NCI-H1092 (cell line): ENCODE results near the gene ATP10B.

Experiments
- DNase-seq: peaks from one replicate; lab custom pipeline; 2025; lab: John Stamatoyannopoulos, UW

ATP10B gene

DNA sequence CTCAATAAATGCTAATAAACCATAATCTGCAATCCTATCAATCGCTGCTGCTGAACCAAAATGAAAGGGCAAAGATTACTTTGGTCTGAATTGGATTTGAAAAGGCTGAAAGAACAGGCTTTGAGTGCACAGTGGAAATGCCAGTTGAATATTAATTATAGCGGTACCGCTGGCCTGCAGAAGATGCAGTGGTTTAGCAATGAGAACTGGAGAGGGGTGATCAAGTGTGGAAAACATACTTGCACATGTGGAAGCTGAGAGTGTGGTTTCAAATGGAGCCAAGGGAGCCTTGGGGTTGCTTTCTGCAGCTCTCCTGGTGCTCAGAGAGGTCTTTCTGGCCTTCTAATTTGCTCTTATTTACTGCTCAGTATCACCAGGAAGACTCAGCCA lies 296.4 kb downstream of the ATP10B start:
- no peak for DNase-seq

GRCh38 chr5:160550075-160550474 lies 301.9 kb downstream of the ATP10B start:
- no peak for DNase-seq

DNA sequence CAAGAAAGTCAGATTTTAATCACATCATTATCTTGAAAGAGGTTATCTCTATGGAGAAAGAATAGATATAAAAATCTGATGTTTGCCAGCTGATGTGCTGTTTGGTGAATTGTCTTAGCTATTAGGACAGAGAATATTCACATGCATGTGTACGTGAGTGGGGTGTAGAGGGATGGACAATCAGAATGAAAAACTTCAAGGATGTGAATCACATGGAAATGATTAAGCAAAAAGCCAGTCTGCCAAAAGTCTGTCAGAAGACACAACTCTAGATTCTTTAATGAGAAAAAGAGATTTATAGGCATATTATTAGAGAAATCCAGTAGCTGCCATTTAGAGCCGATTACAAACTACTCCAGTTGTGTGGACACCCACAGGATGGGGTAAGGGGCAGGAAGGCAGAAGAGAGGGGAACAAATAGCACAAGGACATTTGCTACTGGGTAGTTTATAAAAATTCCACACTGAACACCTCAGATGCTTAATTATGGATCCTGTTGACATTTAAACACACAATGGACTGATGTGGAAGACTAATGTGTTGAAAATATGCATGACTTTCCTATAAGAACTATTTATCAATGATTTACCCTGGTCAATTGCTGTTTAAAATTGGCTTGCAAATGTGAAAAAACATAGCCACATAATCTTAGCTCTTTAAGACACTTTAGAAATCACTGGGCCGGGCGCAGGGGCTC lies 302.9 kb downstream of the ATP10B start:
- no peak for DNase-seq

DNA sequence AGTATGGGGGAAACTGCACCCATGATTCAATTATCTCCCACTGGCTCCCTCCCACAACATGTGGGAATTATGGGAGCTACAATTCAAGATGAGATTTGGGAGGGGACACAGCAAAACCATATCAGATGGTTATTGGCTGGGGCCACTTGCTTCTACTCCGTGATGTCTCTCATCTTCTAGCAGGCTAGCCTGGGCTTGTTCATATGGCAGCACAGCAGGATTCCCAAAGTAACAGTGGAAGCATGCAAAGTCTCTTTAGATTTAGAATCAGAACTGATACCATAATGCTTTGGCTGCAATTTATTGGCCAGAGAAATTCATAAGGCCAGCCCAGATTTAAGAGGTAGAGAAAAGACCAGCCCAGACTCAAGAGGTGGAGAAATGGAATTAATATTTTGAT lies 304.1 kb downstream of the ATP10B start:
- DNase-seq = no peak

DNA sequence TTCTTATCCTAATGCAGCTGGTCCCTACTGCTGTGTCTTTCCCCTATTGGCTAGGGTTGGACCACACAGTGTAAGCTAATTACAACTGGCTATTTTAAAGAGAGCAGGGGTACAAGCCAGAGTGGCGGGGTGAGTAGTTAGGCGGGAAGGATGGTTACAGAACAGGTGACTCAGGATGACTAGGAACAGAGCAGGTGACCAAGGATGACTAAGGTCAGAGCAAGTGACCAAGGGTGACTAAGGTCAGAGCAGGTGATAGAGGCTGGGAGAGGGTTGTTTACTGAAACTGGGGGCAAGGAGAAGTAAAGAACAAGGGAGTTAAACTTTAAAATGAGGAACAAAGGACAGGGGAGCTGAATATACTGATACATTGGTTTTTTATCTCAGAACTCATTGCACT lies 304.9 kb downstream of the ATP10B start:
- DNase-seq = no peak

DNA sequence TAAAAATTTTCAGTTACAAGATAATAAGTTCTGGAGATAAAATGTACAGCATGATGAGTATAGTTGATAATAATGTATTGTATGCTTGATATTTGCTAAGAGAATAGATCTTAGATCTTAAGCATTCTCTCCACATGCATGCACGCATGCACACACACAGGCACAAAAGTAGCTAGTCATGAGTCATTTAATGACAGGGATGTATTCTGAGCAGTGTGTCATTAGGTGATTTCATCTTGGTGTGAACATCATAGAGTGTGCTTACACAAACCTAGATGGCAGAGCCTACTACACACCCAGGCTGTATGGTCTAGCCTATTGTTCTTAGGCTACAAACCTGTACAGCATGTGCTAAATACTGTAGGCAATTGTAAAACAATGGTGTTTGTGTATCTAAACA lies 306.2 kb downstream of the ATP10B start:
- DNase-seq = no peak

DNA sequence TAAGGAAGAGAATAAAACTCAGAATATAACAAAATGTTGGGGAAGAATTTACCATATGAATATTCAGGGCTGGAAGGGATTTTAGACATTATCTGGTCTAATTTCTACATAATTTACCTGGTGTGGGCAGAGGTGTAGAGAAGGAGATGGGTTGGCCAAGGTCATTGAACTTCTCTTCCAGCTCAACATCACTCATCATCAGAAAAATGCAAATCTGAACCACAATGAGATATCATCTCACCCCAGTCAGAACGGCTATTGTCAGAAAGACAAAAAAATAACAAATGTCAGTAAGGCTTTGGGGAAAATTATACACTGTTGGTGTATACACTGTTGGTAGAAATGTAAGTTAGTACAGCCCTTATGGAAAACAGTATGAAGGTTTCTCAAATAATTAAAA lies 308.6 kb downstream of the ATP10B start:
- DNase-seq = no peak

DNA sequence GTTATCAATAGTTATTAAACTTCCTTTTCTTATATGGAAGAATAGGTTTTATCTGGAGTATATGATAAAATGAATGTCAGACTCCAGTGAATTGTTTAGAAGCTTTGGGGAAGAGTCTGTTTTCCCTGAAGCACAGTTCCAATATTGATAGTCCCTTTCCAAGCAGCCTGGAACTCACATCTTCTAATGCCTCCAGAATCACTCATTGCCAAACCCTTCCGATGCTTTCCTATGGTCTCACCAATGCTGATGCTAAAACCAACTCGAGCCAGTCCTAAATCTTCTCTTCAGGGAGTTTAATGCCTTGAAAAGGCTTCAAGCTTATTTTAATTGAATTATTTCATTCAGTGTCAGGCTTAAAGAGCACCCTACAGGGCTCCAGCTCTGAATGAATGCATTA lies 309.2 kb downstream of the ATP10B start:
- no peak for DNase-seq

GRCh38 chr5:160542281-160542680 lies 309.7 kb downstream of the ATP10B start:
- no peak for DNase-seq

- DNase-seq = no peak
Measured at GRCh38 chr5:160539431-160539830, 312.6 kb downstream of the ATP10B start.

GRCh38 chr5:160537940-160538339 lies 314.1 kb downstream of the ATP10B start:
- no peak for DNase-seq

DNA sequence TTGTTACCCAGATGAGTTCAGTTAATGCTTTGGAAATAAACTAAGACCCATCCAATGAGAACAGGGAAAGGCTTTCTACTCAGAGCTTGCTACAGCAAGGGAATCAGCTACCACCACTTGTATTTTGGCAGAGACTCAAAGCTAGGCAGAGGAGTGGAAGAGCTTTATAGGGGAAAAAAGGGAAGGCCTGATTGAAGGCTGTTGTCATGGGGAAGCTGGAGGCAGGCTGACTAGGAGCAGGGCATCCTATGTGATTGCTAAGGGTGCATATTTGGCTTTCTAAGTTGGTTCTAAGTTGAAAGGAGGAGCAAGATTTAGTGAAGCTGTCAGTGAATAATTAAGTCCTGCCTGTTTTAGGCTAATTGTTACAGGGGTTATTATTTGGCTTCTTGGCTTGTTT lies 314.9 kb downstream of the ATP10B start:
- peak; percentile 9 for DNase-seq

- DNase-seq = no peak
Measured at GRCh38 chr5:160534914-160535313, 317.1 kb downstream of the ATP10B start.

GRCh38 chr5:160534125-160534524 lies 317.9 kb downstream of the ATP10B start:
- DNase-seq = no peak

DNA sequence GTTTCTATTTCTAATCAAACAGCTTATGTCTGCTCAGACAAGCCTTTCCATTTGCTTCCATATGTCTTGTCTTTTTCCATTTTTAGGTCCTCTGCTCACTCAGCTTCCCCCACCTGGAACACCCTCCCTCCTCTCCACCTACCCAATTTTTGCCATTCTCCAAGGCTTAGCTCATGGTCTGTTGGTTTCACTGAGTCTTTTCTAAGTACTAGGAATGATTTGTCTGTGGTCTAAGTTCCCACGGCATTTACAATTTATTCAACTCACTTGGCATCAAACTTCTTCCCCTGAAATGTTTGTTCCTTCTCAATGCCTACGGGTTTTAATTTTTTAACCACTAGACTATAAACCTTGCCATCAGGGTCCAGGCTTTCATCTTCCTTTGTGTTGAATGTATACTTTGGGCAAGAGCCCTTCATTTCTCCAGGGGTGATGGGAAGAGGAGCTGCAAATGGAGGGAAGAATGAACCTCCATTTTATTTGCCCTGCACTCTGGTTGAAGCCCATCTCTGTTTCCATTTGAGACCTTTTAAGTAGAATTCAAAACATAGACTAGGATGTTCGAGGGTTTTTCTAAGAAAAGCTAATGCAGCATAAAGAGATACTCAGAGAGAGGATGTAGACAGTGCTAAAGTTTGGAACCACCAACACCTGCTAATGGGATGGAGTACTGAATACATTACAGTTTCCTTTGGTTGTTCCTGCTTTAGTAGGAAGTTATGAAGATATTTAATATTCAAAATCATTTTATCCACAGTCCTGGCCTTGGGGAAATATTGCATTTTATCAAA lies 326.3 kb downstream of the ATP10B start:
- no peak for DNase-seq

DNA sequence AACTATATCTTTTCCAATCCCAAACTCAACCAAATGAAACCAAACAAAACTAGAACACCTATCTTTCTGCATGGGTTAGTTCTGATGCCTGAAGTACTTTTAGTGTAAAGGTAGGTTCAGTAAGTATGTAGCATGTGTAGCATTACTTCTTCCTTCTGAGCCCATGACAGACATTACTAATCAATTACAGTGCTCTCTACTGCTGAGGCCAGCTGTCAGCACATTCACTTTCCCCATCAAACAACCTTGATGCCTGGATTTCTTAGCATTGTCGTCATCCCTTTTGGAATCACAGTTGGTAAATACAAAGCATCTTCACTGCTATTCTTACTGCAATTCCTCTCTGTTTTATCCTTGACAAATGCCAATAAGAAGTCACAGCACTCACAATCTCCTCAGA lies 327.2 kb downstream of the ATP10B start:
- DNase-seq = no peak

DNA sequence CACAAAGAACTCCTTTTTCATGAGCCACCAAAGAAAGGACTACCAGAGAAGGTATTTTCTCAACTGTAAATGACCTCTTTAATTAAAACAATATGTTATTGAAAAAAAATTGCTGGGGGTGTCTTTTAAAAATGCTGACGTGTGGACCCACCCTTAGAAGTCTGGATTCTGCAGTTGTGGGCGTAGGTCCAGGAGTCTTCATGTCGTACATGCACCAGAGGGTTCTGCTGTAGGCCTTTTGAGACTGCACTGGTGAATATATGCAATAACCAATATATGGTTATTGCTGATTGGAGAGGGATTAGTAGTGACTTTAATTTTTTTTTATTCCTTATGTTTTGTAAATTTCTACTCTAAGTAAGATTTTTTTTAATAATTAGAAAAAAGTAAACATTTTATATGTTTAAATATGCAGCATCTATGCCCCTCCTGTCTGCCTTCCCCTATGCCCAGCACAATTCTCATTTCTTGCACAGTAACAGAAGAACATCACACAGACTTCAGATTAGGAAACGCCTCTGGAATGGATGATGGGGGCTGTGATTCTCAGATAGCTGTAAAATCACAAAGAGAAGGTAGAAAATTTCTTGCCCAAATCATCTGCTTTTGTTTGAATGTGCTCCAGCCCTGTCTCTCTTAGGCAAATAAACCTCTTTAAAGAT lies 328.4 kb downstream of the ATP10B start:
- no peak for DNase-seq

GRCh38 chr5:160521392-160521663 lies 330.7 kb downstream of the ATP10B start:
- no peak for DNase-seq

- no peak for DNase-seq
Measured at GRCh38 chr5:160520609-160521391, 331.2 kb downstream of the ATP10B start.

DNA sequence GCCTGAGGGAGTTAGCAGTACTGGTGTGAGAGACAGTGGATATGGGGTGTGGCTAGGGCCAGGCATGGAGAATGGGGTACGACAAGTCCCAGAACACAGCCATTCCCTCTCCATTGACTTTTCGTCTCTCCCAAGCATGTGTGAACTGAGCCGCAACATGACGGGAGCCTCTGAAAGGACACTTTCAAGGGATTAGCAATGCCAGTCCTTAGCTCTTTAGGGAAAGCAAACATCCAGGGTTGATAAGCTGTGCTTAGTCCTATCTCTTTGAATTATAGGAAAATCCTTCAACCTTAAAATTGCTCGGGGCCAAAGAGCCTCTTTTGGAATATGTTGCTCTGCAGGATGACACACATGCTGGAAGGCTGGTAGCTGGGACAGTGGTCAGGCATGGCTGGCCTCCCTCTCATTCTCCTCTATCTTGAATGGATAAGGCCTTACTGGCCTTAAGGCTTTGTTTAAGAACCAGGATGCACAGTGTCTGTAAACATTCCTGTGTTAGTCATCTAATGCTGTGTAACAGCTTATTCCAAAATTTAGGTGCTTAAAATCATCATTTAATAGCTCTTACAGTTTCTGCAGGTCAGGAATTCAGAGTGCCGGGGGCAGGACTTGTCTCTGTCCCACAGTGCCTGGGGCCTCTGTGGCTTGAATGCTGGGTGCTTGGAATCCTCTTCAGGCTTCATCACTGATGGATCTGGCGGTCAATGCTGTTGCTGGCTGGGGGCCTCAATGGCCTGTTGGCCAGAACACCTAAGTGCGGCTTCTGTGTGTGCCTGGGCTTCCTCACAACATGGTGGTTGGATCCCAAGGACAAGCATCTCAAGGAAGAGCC lies 335.1 kb downstream of the ATP10B start:
- DNase-seq = no peak

DNA sequence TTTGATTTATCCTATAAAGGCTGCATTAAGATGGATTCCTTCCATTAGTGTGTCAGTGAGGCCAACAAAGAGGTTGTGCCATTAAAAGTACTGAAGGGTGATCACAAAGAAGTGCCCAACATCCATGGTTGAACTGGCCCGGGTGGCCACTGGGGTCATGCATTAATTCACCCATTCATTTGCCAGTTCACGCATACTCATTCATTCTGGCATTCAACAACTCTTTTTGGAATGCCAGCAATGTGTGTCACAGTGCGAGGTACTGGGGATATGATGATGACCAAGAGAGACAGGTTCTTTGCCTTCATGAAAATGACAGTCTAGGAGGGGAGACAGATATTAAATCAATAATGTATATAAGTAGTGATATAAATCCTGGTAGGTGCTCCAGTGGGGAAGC lies 337.1 kb downstream of the ATP10B start:
- no peak for DNase-seq

GRCh38 chr5:160514191-160514590 lies 337.8 kb downstream of the ATP10B start:
- DNase-seq = no peak
